GM12873 (cell line): ENCODE results near the gene KIF6.

Experiments
- CTCF ChIP-seq: IDR thresholded peaks from 2 replicates; pipeline ENCODE4 v1.5.1; 2012; ENCODE audit warnings: low read depth, mild to moderate bottlenecking, moderate library complexity, low read length, control low read depth; ENCODE audit not compliant: insufficient read depth; ENCODE audit errors: missing control alignments

The KIF6 gene

DNA sequence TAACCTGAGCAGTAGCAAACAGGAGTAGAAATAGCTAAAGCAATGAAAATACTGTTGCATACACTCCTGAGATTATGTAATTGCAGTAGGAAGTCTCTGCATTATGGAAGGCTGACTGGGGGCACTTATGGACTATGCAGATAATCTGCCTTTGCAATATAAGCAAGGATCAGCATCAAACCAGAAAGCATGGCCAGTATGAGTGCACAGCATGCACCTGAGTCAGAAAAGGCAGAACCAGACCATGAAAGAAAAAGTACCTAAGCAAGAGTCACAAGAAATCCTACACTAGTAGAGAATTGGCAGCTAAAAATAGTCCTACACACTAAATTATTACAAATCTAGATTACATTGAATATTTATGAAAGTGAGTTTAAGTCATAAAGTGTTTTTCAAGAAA is 164.3 kb downstream of the KIF6 start:
- no peak for TF ChIP-seq CTCF

DNA sequence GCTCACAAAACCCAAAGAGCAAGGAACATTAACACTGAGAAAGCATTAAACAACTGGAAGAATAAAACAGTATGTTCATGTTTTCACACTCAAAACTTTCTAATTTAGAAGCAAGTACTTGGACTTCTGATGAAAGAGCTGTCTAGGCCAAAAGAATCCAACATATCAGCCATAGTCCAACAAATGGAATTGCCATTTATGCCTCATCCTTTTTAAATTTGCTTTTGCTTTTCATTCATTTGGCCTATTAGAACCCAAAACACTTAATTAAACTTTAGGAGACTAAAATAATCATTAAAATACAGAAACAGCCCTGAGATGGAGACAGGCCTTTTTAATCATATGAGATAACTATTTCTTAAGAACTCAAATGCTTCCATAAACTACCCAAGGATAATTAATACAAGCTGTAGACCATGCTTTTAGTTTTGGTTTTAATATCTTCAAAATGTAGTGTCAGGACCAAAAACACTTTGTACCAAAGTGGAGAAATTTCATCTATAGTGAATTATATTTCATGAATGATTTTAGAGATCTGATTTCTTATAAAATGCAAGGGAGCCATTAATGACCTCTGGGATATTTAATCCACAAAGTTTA is 166.5 kb downstream of the KIF6 start:
- no peak for TF ChIP-seq CTCF

- no peak for TF ChIP-seq CTCF
Measured at GRCh38 chr6:39558079-39558478, 167.1 kb downstream of the KIF6 start.

GRCh38 chr6:39555136-39555535 is 170.1 kb downstream of the KIF6 start:
- no peak for TF ChIP-seq CTCF

DNA sequence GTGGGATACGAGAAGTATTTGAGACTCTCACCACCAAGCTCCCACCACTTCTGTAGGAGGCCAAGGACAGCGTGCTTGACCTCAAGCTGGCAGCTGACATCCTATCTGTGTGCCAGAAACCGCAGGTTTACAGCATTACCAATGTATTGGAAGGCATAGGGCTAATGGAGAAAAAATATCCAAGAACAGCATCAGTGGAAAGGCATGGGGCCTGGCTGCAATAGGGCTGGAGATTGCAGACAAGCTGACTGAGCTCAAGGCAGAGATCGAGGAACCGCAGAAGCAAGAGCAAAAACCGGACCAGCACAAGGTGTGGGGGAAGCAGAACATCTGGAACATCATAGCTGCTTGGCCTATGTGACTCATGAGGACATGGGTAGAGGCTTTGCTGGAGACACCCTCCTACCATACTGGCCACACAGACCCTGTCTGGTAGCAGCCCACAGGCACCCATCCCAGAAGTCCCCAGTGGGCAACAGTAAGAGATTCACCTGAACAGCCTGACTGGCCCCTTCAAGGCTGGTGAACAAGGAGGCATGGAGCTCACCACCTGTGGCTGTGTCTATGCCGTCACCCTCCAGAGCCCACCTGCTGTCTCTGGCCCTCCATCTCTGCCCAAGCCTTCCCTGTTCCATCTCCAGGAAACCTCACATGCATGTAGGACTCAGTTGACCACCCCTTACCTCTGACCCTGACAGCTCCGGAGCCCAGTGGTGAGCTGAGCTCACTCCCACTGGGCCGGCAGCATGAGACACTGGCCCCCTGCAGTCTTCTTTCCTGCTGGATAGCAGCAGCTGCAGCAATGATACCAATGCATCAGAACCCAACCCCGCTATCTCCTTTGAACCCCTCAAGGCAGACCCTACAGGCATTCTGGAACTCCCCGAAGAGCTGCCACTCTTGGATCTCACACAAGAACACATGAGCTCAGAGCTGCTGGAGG is 171.1 kb downstream of the KIF6 start:
- TF ChIP-seq CTCF: no peak

GRCh38 chr6:39553029-39553428 is 172.2 kb downstream of the KIF6 start:
- TF ChIP-seq CTCF: no peak

GRCh38 chr6:39550191-39550590 is 175.0 kb downstream of the KIF6 start:
- no peak for TF ChIP-seq CTCF
